ENCODE results near the gene PTCD2. TPM values are rescaled to one million over a fixed set of nuclear protein-coding genes. Genes with fewer than 3 reads are reported as not detected.

PTCD2 gene
- total and polyA plus RNA-seq, 2 donors (not counting 3 experiments of a cell fraction or from before 2014, with no cell fraction given): 4.3 to 6.7 TPM

GRCh38 chr5:72358925-72359324 lies 38.8 kb downstream of the PTCD2 start:
- H3K27me3 ChIP-seq (ENCODE audit: control insufficient read depth in 2 of 2, insufficient read depth in 2 of 2, low read length in 2 of 2): no peaks in the 10 kb centered on the region
- H3K27ac ChIP-seq (ENCODE audit: insufficient read depth, low read depth, low read length): no peak overlapping the region
- POLR2A ChIA-PET: no interaction called here
- no peak for FAIRE-seq
- CTCF ChIA-PET: interaction anchor here (2.1 kb wide), 1 partner anchor 165 kb away, joined by 7 read pairs; no protein-coding TSS in a partner anchor
- H4K20me1 ChIP-seq (replicated peaks; ENCODE audit: control insufficient read depth, extremely low read depth, insufficient read depth, low read length): no peaks in the 10 kb centered on the region
- H3K4me3 ChIP-seq (replicated peaks in 1 of 3; ENCODE audit: insufficient read depth in 1 of 3, low read depth in 1 of 3, low read length in 3 of 3): no peak overlapping the region
- H3K36me3 ChIP-seq (ENCODE audit: control insufficient read depth in 2 of 2, extremely low read depth in 1 of 2, insufficient read depth in 2 of 2, low read length in 2 of 2): no peaks in the 10 kb centered on the region
- no peak overlapping the region for H2AFZ ChIP-seq (ENCODE audit: low read depth, low read length)
- TF ChIP-seq POLR2AphosphoS5 (IDR thresholded peaks at IDR 0.05; ENCODE audit: insufficient read depth, low read depth, low read length): no peak
- TF ChIP-seq POLR2A (IDR thresholded peaks at IDR 0.05; ENCODE audit: low read depth, low read length): no peak
- TF ChIP-seq EZH2 (IDR thresholded peaks at IDR 0.05; ENCODE audit: borderline replicate concordance, low read depth, low read length, severe bottlenecking): no peak
- TF ChIP-seq CTCF (IDR thresholded peaks at IDR 0.05; ENCODE audit: extremely low read depth in 1 of 2, insufficient read depth in 1 of 2, low read depth in 1 of 2, low read length in 2 of 2): no peak
- no peak for TF ChIP-seq MYC (IDR thresholded peaks at IDR 0.05; ENCODE audit: low read depth, low read length)
- TF ChIP-seq JUN (IDR thresholded peaks at IDR 0.05; ENCODE audit: borderline replicate concordance, insufficient read depth, insufficient read length, low read depth): no peak
- TF ChIP-seq MAX (IDR thresholded peaks at IDR 0.05; ENCODE audit: insufficient read depth, insufficient read length): no peak
- no peak for TF ChIP-seq FOS (IDR thresholded peaks at IDR 0.05; ENCODE audit: borderline replicate concordance, insufficient read depth, low read length)
- TF ChIP-seq GATA2 (IDR thresholded peaks at IDR 0.05; ENCODE audit: insufficient read depth, insufficient read length, low read depth, low read length): no peak
- intact Hi-C loops (cut with micrococcal nuclease) (no loop called here), dilution Hi-C loops (cut with MboI; ENCODE audit: extremely low pct_ligation_motif_present, low sequenced_read_pairs) (no loop called here)
- peaks cover 19% of the 10 kb centered on the region for H3K4me1 ChIP-seq (ENCODE audit: control insufficient read depth, extremely low read depth, insufficient read depth, low read length)
- no TSS peak for BruUV-seq (replicated peaks)
- H3K4me2 ChIP-seq (ENCODE audit: insufficient read depth, low read length): no peak overlapping the region
- H3K9me3 ChIP-seq (replicated peaks; ENCODE audit: control insufficient read depth, insufficient read depth, low read length): no peaks in the 10 kb centered on the region
- no peaks in the 10 kb centered on the region for H3K79me2 ChIP-seq (ENCODE audit: control insufficient read depth, insufficient read depth, low read length)
- no peak for DNase-seq (ENCODE audit: low read depth, low spot score)
- H3K9ac ChIP-seq (replicated peaks; ENCODE audit: extremely low read depth, insufficient read depth, low read length): no peak overlapping the region
- no peaks in the 10 kb centered on the region for H3K9me1 ChIP-seq (replicated peaks; ENCODE audit: control insufficient read depth, extremely low read depth, insufficient read depth, low read length)
